Measurements from ENCODE around the gene CACNA1B. TPM values are rescaled to one million over a fixed set of nuclear protein-coding genes. Genes with fewer than 3 reads are reported as not detected.

The CACNA1B gene
- polyA plus RNA-seq, 1 experiment: 0.01 TPM

DNA sequence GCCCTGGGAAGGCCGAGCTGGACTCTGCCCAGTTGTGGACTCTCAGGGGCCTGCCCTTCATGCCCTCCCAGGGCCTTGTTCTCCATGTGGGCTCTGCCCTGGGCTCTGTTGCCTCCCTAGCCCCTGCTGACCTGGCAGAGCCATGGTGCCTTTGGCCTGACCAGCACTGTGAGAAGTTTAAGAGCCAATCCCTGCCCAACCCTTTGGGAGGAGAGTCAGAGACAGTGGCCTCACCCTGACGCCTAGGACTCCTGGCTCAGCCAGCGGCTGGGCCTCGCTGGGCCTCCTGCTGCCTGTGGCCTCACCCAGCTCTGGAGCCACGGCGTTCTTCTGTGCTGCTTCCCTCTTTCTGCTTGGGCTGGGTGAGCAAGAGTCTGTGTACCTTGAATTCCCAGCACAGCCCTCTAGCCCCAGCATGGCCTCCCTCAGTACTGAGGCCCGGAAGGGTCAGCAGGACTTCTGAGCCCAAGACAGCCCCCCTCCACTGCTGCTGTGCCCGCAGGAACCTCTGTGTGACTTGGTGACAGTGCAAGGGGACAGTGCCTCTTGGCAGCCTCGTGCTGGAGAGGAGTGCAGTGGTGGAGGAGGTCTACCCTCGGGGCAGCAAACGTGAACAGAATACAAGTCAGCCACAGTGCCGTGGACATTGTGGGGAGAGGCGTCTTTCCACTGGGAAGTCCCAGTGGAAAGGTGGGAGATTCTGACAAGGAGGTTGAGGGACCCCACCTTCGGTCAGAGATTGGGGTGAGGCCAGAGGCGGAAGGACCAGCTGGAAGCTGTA is 97.4 kb downstream of the CACNA1B start:
- ChIA-PET CTCF (interaction anchor here (0.6 kb wide), 1 partner anchor 28 kb away, joined by 6 read pairs; no protein-coding TSS in a partner anchor), POLR2A (no interaction called here)
- no peaks in the 10 kb centered on the region for H3K27me3 ChIP-seq (ENCODE audit: control insufficient read depth, insufficient read depth, low read length)
- H3K4me3 ChIP-seq (ENCODE audit: low read depth, low read length): no peak overlapping the region
- H3K9me3 ChIP-seq (ENCODE audit: control insufficient read depth, insufficient read depth, low read length): peaks cover 74% of the 10 kb centered on the region
- no peak for TF ChIP-seq CTCF (IDR thresholded peaks at IDR 0.05; ENCODE audit: low read depth, low read length)
- no peak for DNase-seq (ENCODE audit: low read depth, low spot score)
- H3K27ac ChIP-seq (ENCODE audit: low read depth, low read length): no peak overlapping the region

GRCh38 chr9:137975527-137975913 is 97.9 kb downstream of the CACNA1B start:
- Histone ChIP-seq H3K27me3 (ENCODE audit: control insufficient read depth, insufficient read depth, low read length) (no peaks in the 10 kb centered on the region), H3K4me3 (ENCODE audit: low read depth, low read length) (no peak overlapping the region), H3K27ac (ENCODE audit: low read depth, low read length) (no peak overlapping the region), H3K9me3 (ENCODE audit: control insufficient read depth, insufficient read depth, low read length) (peaks cover 68% of the 10 kb centered on the region)
- DNase-seq (ENCODE audit: low read depth, low spot score): no peak
- POLR2A ChIA-PET: no interaction called here
- CTCF ChIA-PET: interaction anchor here (0.6 kb wide), 1 partner anchor 27 kb away, joined by 6 read pairs; no protein-coding TSS in a partner anchor
- no peak for TF ChIP-seq CTCF (IDR thresholded peaks at IDR 0.05; ENCODE audit: low read depth, low read length)

GRCh38 chr9:137975936-137976565 is 98.5 kb downstream of the CACNA1B start:
- Histone ChIP-seq H3K27ac (ENCODE audit: low read depth, low read length) (no peak overlapping the region), H3K9me3 (ENCODE audit: control insufficient read depth, insufficient read depth, low read length) (peaks cover 63% of the 10 kb centered on the region), H3K27me3 (ENCODE audit: control insufficient read depth, insufficient read depth, low read length) (no peaks in the 10 kb centered on the region), H3K4me3 (ENCODE audit: low read depth, low read length) (no peak overlapping the region)
- ChIA-PET POLR2A (no interaction called here), CTCF (interaction anchor here (0.6 kb wide), 1 partner anchor 27 kb away, joined by 6 read pairs; no protein-coding TSS in a partner anchor)
- TF ChIP-seq CTCF (IDR thresholded peaks at IDR 0.05; ENCODE audit: low read depth, low read length): no peak
- no peak for DNase-seq (ENCODE audit: low read depth, low spot score)

GRCh38 chr9:137977571-137978261 is 100.1 kb downstream of the CACNA1B start:
- no peaks in the 10 kb centered on the region for H3K27me3 ChIP-seq (ENCODE audit: control insufficient read depth, insufficient read depth, low read length)
- ChIA-PET CTCF (interaction anchor here (0.6 kb wide), 1 partner anchor 73 kb away, joined by 3 read pairs; no protein-coding TSS in a partner anchor), POLR2A (no interaction called here)
- H3K4me3 ChIP-seq (ENCODE audit: low read depth, low read length): no peak overlapping the region
- no peak for TF ChIP-seq CTCF (IDR thresholded peaks at IDR 0.05; ENCODE audit: low read depth, low read length)
- H3K27ac ChIP-seq (ENCODE audit: low read depth, low read length): no peak overlapping the region
- peaks cover 46% of the 10 kb centered on the region for H3K9me3 ChIP-seq (ENCODE audit: control insufficient read depth, insufficient read depth, low read length)
- DNase-seq (ENCODE audit: low read depth, low spot score): no peak

All from AG04450 (cell line).